Neural progenitor cell (in vitro differentiated cells): ENCODE measurements around the gene LMAN2. TPM values are rescaled to one million over a fixed set of nuclear protein-coding genes. Genes with fewer than 3 reads are reported as not detected.

Experiments
- DNase-seq: peaks from one replicate; pipeline ENCODE4 v3.0.0-alpha.2; 2016; ENCODE audit warnings: low spot score
- H2AFZ ChIP-seq: fragments of 200-600 bp; sonication (generic); replicated peaks from 2 replicates; pipeline ENCODE4 v1.6.1; 2016; ENCODE audit warnings: antibody characterized with exemption
- H3F3A ChIP-seq: fragments of 200-600 bp; sonication (generic); 2 replicates; pipeline ENCODE4 v1.6.1; 2016; ENCODE audit warnings: antibody characterized with exemption, low read depth
- H3K27ac ChIP-seq: fragments of 200-600 bp; sonication (generic); 2 replicates; pipeline ENCODE4 v1.5.1; 2016; ENCODE audit warnings: mild to moderate bottlenecking
- H3K27me3 ChIP-seq: fragments of 200-600 bp; sonication (generic); 2 replicates; pipeline ENCODE4 v1.6.1; 2016; ENCODE audit warnings: mild to moderate bottlenecking, moderate library complexity
- H3K36me3 ChIP-seq: fragments of 200-600 bp; sonication (generic); 2 replicates; pipeline ENCODE4 v1.5.1; 2016
- H3K4me1 ChIP-seq: fragments of 200-600 bp; sonication (generic); 2 replicates; pipeline ENCODE4 v1.6.1; 2016; ENCODE audit warnings: mixed run types
- H3K4me2 ChIP-seq: fragments of 200-600 bp; sonication (generic); 2 replicates; pipeline ENCODE4 v1.6.1; 2016
- H3K4me3 ChIP-seq: fragments of 200-600 bp; sonication (generic); 2 replicates; pipeline ENCODE4 v1.5.1; 2016
- H3K79me2 ChIP-seq: fragments of 200-600 bp; sonication (generic); 2 replicates; pipeline ENCODE4 v1.6.1; 2016; ENCODE audit warnings: low read depth
- H3K9ac ChIP-seq: fragments of 200-600 bp; sonication (generic); 2 replicates; pipeline ENCODE4 v1.6.1; 2016
- H3K9me3 ChIP-seq: fragments of 200-600 bp; sonication (generic); 2 replicates; pipeline ENCODE4 v1.5.1; 2016; ENCODE audit warnings: low read depth
- H4K20me1 ChIP-seq: fragments of 200-600 bp; sonication (generic); 2 replicates; pipeline ENCODE4 v1.6.1; 2016; ENCODE audit warnings: low read depth
- H3K27ac Mint-ChIP-seq: 3 replicates; pipeline ENCODE4 v1.8.0; 2021; ENCODE audit warnings: mixed read lengths
- H3K27me3 Mint-ChIP-seq: 2 replicates; pipeline ENCODE4 v1.8.0; 2022; ENCODE audit warnings: low read depth, mild to moderate bottlenecking, inconsistent platforms, moderate library complexity, mixed read lengths; ENCODE audit not compliant: insufficient read depth
- H3K36me3 Mint-ChIP-seq: 3 replicates; pipeline ENCODE4 v1.8.0; 2021; ENCODE audit warnings: mixed read lengths
- H3K4me1 Mint-ChIP-seq: 3 replicates; pipeline ENCODE4 v1.8.0; 2021; ENCODE audit warnings: mixed read lengths
- H3K4me3 Mint-ChIP-seq: 3 replicates; pipeline ENCODE4 v1.8.0; 2021; ENCODE audit warnings: mild to moderate bottlenecking, moderate library complexity, mixed read lengths
- H3K9me3 Mint-ChIP-seq: 3 replicates; pipeline ENCODE4 v1.8.0; 2020; ENCODE audit warnings: mixed read lengths
- CTCF ChIP-seq: fragments of 200-600 bp; sonication (generic); IDR thresholded peaks from 2 replicates; pipeline ENCODE4 v1.5.1; 2017; ENCODE audit warnings: antibody characterized with exemption, mild to moderate bottlenecking
- EZH2 ChIP-seq: fragments of 200-600 bp; sonication (generic); IDR thresholded peaks from 2 replicates; pipeline ENCODE4 v1.6.1; 2017; ENCODE audit warnings: antibody characterized with exemption, mild to moderate bottlenecking, moderate library complexity
- EZH2phosphoT487 ChIP-seq: fragments of 200-600 bp; sonication (generic); IDR thresholded peaks from 2 replicates; pipeline ENCODE4 v1.6.1; 2017; ENCODE audit warnings: antibody characterized with exemption
- total RNA-seq: library from RNA; depleted of rRNA; stranded (reverse); fragments of >200 nt; gene quantifications from 2 replicates; pipeline ENCODE4 v1.2.3, GENCODE V29; 2015; ENCODE audit warnings: low replicate concordance

The LMAN2 gene
- total RNA-seq, 1 donor from 2014 or later = 96.5 TPM

- Histone ChIP-seq H3K27me3 (peaks cover 7% of the 10 kb centered on the region), H3F3A (peaks cover 58% of the 10 kb centered on the region), H2AFZ (no peak overlapping the region), H4K20me1 (peaks cover 60% of the 10 kb centered on the region), H3K27ac (no peak overlapping the region), H3K9me3 (no peaks in the 10 kb centered on the region), H3K9ac (no peak overlapping the region), H3K4me2 (peak overlapping the region; percentile 88), H3K4me1 (no peaks in the 10 kb centered on the region), H3K79me2 (peaks cover 22% of the 10 kb centered on the region), H3K4me3 (peak overlapping the region; percentile 96), H3K36me3 (no peaks in the 10 kb centered on the region)
- TF ChIP-seq EZH2 (no peak), CTCF (no peak), EZH2phosphoT487 (no peak)
- DNase-seq = peak; percentile 39
- H3K9me3 Mint-ChIP-seq = no peaks in the 10 kb centered on the region
- peaks cover 2% of the 10 kb centered on the region for H3K27me3 Mint-ChIP-seq
- H3K36me3 Mint-ChIP-seq = peaks cover 24% of the 10 kb centered on the region
- no peak overlapping the region for H3K27ac Mint-ChIP-seq
- H3K4me3 Mint-ChIP-seq = peak overlapping the region; percentile 92
- peaks cover 27% of the 10 kb centered on the region for H3K4me1 Mint-ChIP-seq
Measured at GRCh38 chr5:177302354-177303110, 48.9 kb downstream of the LMAN2 start.

GRCh38 chr5:177301503-177302165 lies 49.8 kb downstream of the LMAN2 start:
- Mint-ChIP-seq H3K4me3 (peak overlapping the region; percentile 92), H3K27ac (no peak overlapping the region), H3K27me3 (peaks cover 6% of the 10 kb centered on the region), H3K9me3 (no peaks in the 10 kb centered on the region), H3K4me1 (peaks cover 27% of the 10 kb centered on the region), H3K36me3 (peaks cover 22% of the 10 kb centered on the region)
- Histone ChIP-seq H3F3A (peaks cover 60% of the 10 kb centered on the region), H3K9me3 (no peaks in the 10 kb centered on the region), H3K4me1 (no peaks in the 10 kb centered on the region), H3K4me3 (no peak overlapping the region), H2AFZ (no peak overlapping the region), H3K27me3 (peaks cover 7% of the 10 kb centered on the region), H3K36me3 (peaks cover 3% of the 10 kb centered on the region), H3K9ac (no peak overlapping the region), H3K27ac (no peak overlapping the region), H3K4me2 (no peak overlapping the region), H4K20me1 (peaks cover 69% of the 10 kb centered on the region), H3K79me2 (peaks cover 22% of the 10 kb centered on the region)
- DNase-seq = no peak
- TF ChIP-seq CTCF = no peak
- TF ChIP-seq EZH2 = no peak
- TF ChIP-seq EZH2phosphoT487 = no peak

GRCh38 chr5:177300951-177301350 lies 50.5 kb downstream of the LMAN2 start:
- peaks cover 7% of the 10 kb centered on the region for H3K27me3 ChIP-seq
- Mint-ChIP-seq H3K9me3 (no peaks in the 10 kb centered on the region), H3K4me1 (peaks cover 27% of the 10 kb centered on the region), H3K27me3 (peaks cover 6% of the 10 kb centered on the region), H3K4me3 (peak overlapping the region; percentile 35), H3K36me3 (peaks cover 19% of the 10 kb centered on the region), H3K27ac (no peak overlapping the region)
- peaks cover 61% of the 10 kb centered on the region for H3F3A ChIP-seq
- peaks cover 70% of the 10 kb centered on the region for H4K20me1 ChIP-seq
- H3K4me2 ChIP-seq = no peak overlapping the region
- no peak overlapping the region for H2AFZ ChIP-seq
- H3K9ac ChIP-seq = no peak overlapping the region
- H3K27ac ChIP-seq = no peak overlapping the region
- TF ChIP-seq CTCF (no peak), EZH2 (no peak), EZH2phosphoT487 (no peak)
- no peak overlapping the region for H3K4me3 ChIP-seq
- no peaks in the 10 kb centered on the region for H3K9me3 ChIP-seq
- H3K79me2 ChIP-seq = peaks cover 22% of the 10 kb centered on the region
- H3K36me3 ChIP-seq = peaks cover 3% of the 10 kb centered on the region
- no peak for DNase-seq
- H3K4me1 ChIP-seq = no peaks in the 10 kb centered on the region
